ENCODE data around the gene PRKCB.
"Not testable (repeated sequence)": the region's sequence is repeated elsewhere in the genome, so short reads cannot be mapped to it uniquely, and the experiment has no call there.

PRKCB gene

GRCh38 chr16:24009955-24010354 lies 174.2 kb downstream of the PRKCB start:
- no peak for DNase-seq (ENCODE audit: low spot score)

GRCh38 chr16:24010440-24011089 lies 174.8 kb downstream of the PRKCB start:
- peak; percentile 39 for DNase-seq (ENCODE audit: low spot score)

- no peak for DNase-seq (ENCODE audit: low spot score)
These were observed 175.5 kb downstream of the PRKCB start for GRCh38 chr16:24011237-24011636.

- no peak for DNase-seq (ENCODE audit: low spot score)
These were observed 177.4 kb downstream of the PRKCB start for GRCh38 chr16:24013054-24013636.

GRCh38 chr16:24013864-24014645 lies 178.3 kb downstream of the PRKCB start:
- no peak for DNase-seq (ENCODE audit: low spot score)

GRCh38 chr16:24014955-24015354 lies 179.2 kb downstream of the PRKCB start:
- DNase-seq (ENCODE audit: low spot score) = not testable (repeated sequence)

- no peak for DNase-seq (ENCODE audit: low spot score)
These were observed 180.1 kb downstream of the PRKCB start for GRCh38 chr16:24015923-24016322.

- no peak for DNase-seq (ENCODE audit: low spot score)
These were observed 182.7 kb downstream of the PRKCB start for GRCh38 chr16:24018485-24018884.

- no peak for DNase-seq (ENCODE audit: low spot score)
These were observed 187.0 kb downstream of the PRKCB start for GRCh38 chr16:24022797-24023196.

- DNase-seq (ENCODE audit: low spot score) = no peak
These were observed 187.8 kb downstream of the PRKCB start for GRCh38 chr16:24023621-24024020.

- no peak for DNase-seq (ENCODE audit: low spot score)
These were observed 189.2 kb downstream of the PRKCB start for GRCh38 chr16:24024971-24025370.

GRCh38 chr16:24027466-24027865 lies 191.7 kb downstream of the PRKCB start:
- DNase-seq (ENCODE audit: low spot score) = no peak

- DNase-seq (ENCODE audit: low spot score) = not testable (repeated sequence)
These were observed 194.1 kb downstream of the PRKCB start for GRCh38 chr16:24029841-24030240.

- DNase-seq (ENCODE audit: low spot score) = no peak
These were observed 199.5 kb downstream of the PRKCB start for GRCh38 chr16:24035127-24035842.

- DNase-seq (ENCODE audit: low spot score) = no peak
These were observed 200.3 kb downstream of the PRKCB start for GRCh38 chr16:24036038-24036543.

GRCh38 chr16:24036614-24037013 lies 200.8 kb downstream of the PRKCB start:
- peak; percentile 85 for DNase-seq (ENCODE audit: low spot score)

- no peak for DNase-seq (ENCODE audit: low spot score)
These were observed 201.6 kb downstream of the PRKCB start for GRCh38 chr16:24037335-24037734.

GRCh38 chr16:24041834-24042631 lies 206.2 kb downstream of the PRKCB start:
- peak; percentile 84 for DNase-seq (ENCODE audit: low spot score)

GRCh38 chr16:24044467-24044866 lies 208.7 kb downstream of the PRKCB start:
- no peak for DNase-seq (ENCODE audit: low spot score)

- no peak for DNase-seq (ENCODE audit: low spot score)
These were observed 209.9 kb downstream of the PRKCB start for GRCh38 chr16:24045641-24046040.

- DNase-seq (ENCODE audit: low spot score) = no peak
These were observed 210.7 kb downstream of the PRKCB start for GRCh38 chr16:24046442-24046841.

GRCh38 chr16:24049113-24049512 lies 213.3 kb downstream of the PRKCB start:
- no peak for DNase-seq (ENCODE audit: low spot score)

Data from COLO829 (cell line).